NB4 (cell line): ENCODE measurements around the gene PRR29.

ENCODE experiments used
- MYC ChIP-seq: IDR thresholded peaks from 2 replicates; pipeline ENCODE4 v1.6.1; 2011; ENCODE audit warnings: low read depth, low read length
- POLR2A ChIP-seq: IDR thresholded peaks from 2 replicates; pipeline ENCODE4 v1.6.1; 2011; ENCODE audit warnings: mild to moderate bottlenecking; ENCODE audit not compliant: insufficient read length; ENCODE audit errors: extremely low read depth
- TF ChIP-seq, protein P1 (sequence below): IDR thresholded peaks from one replicate; pipeline ENCODE4 v1.5.1; 2012; ENCODE audit warnings: low read depth, low read length

DNA sequence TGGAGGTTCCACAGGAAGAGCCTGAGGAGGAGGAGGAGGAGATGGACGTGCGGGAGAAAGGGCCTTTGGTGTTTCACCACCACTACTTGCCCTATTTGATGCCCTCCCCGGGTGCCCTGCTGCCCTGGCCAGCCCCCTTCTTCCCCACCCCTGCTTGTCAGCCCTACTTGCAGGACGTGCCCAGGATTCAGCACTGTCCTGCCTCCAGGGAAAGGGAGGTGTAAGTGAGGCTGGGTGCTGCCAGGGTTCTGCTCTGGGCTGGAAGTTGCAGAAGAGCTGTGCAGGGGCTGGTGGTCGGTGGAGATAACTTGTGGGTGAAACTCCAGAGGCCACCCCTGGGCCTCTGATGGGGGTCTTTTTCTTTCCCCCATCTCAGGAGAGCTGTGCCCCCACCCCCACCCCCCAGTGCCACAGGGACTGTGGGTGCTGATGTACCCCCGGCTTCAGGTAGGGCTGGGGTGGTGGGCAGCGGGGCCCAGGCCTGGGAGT, 3.0 kb downstream of the PRR29 start:
- TF ChIP-seq, protein P1, sequence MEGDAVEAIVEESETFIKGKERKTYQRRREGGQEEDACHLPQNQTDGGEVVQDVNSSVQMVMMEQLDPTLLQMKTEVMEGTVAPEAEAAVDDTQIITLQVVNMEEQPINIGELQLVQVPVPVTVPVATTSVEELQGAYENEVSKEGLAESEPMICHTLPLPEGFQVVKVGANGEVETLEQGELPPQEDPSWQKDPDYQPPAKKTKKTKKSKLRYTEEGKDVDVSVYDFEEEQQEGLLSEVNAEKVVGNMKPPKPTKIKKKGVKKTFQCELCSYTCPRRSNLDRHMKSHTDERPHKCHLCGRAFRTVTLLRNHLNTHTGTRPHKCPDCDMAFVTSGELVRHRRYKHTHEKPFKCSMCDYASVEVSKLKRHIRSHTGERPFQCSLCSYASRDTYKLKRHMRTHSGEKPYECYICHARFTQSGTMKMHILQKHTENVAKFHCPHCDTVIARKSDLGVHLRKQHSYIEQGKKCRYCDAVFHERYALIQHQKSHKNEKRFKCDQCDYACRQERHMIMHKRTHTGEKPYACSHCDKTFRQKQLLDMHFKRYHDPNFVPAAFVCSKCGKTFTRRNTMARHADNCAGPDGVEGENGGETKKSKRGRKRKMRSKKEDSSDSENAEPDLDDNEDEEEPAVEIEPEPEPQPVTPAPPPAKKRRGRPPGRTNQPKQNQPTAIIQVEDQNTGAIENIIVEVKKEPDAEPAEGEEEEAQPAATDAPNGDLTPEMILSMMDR: no peak
- TF ChIP-seq POLR2A (no peak), MYC (no peak)
